ENCODE results near the gene GJA10. TPM values are rescaled to one million over a fixed set of nuclear protein-coding genes. Genes with fewer than 3 reads are reported as not detected.
A peak's percentile ranks its signal among the peaks of the same experiment; 100 is the strongest.

The GJA10 gene
- total RNA-seq, 1 donor from 2014 or later: not detected

DNA sequence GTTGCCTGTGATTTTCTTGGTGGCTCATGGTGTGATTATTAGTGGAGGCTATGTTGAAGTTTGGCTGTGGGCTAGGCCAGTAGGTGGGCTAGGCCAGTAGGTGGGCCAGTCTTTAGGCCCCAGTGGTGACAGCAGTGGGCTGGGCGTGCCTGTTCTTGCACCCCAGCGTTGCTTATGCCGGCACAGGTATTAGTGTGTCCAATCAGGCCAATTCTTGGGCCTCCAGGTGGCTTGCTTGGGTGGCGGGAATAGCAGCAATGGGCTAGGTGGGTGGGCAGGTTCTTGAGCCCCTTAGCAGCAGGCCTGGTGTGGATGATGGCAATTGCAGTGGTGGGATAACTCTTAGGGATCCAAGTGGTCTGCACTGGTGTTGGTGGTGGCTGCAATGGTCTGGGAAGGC is 22.9 kb downstream of the GJA10 start:
- DNase-seq (ENCODE audit: low spot score): no peak

GRCh38 chr6:89917801-89918366 is 23.6 kb downstream of the GJA10 start:
- no peak for DNase-seq (ENCODE audit: low spot score)

DNA sequence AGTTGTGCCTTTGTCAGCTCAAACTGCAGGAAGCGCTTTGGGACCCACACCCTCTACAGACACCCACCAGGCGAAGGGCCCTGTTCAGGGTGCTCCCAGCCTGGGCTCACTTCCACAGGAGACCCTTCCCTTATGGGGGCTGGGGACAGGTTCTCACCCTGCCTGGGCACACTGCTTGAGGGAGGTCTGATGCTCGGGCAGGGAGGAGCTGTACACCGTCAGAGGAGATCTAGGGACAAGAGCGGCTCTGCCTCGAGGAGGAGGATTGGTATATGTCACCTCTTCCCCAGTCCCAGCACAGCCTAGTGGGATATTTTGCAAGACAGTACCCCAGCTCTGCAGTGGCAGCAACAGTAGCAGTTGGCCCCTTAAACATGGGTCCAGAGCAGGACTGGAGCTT is 26.9 kb downstream of the GJA10 start:
- no peak for DNase-seq (ENCODE audit: low spot score)

DNA sequence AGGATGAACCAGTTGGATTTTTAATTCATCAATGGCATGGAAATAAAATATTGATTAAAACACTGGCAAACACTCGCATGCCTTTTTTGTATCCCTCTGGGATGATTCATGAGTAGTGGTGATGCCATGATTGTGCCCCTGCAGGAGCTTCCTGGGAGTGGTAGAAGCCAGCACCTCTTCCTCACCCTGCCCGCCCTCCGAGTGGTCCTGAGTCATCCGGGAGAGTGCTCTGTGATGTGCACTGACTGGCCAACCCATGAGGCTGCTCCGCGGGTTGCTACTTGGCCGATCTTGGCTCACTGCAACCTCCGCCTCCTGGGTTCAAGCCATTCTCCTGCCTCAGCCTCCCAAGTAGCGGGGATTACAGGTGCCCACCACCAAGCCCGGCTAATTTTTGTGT is 27.4 kb downstream of the GJA10 start:
- no peak for DNase-seq (ENCODE audit: low spot score)

GRCh38 chr6:89924231-89924630 is 30.0 kb downstream of the GJA10 start:
- DNase-seq (ENCODE audit: low spot score): no peak

DNA sequence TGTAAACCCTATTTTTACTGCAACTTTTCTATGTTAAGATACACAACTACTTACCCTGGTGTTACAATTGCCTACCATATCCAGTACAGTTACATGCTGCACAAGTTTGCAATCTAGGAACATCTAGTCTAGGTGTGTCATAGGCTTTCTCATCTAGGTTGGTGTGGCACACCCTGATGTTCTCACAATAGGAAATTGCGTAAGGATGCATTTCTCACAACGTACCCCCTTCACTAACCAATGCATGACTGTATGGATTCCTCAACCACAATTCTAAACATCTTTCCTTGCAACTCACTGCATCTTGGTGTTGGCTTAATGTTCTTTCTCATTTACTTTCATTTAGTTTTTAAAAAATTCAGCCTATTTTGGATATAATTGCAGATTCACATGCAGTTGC is 31.6 kb downstream of the GJA10 start:
- no peak for DNase-seq (ENCODE audit: low spot score)

DNA sequence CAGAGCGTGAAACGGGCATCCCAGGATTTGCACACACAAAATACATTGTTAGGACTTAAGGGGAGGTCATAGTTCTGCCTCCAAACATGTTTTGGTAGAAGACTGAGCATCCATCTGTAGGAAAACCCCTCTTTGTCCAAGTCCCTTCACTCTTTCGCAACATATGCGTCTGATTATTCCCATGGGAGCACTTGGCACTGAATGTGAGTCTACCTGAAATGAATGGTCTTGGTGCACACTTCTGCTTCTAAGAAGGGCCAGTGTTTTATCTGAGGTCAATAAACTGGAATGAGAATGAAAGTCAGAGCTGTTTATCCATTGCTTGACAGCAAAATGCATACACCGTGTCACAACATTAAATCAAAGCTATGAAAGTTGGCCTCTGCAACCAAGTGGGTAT is 33.0 kb downstream of the GJA10 start:
- no peak for DNase-seq (ENCODE audit: low spot score)

GRCh38 chr6:89927791-89928550 is 33.7 kb downstream of the GJA10 start:
- no peak for DNase-seq (ENCODE audit: low spot score)

DNA sequence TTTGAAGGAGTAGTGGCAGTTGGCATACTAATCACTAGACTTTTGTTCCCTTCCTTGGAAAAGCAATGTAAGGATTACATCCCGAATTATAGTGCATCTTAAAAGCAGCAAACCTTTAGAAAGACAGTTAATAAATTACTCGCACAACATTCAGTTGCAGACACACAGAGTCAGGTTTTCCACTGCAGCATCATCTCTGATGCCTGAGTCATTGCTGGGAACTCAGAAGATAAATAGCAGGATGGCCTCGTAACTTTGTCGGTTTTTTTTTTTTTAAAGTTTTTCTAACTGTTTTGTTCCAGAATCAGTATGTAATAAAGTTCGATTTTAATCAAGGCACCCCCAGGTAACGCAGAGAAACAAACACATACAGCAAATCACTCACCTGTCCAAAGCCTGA is 34.3 kb downstream of the GJA10 start:
- DNase-seq (ENCODE audit: low spot score): no peak

- no peak for DNase-seq (ENCODE audit: low spot score)
These were observed 36.5 kb downstream of the GJA10 start for GRCh38 chr6:89930789-89931188.

DNA sequence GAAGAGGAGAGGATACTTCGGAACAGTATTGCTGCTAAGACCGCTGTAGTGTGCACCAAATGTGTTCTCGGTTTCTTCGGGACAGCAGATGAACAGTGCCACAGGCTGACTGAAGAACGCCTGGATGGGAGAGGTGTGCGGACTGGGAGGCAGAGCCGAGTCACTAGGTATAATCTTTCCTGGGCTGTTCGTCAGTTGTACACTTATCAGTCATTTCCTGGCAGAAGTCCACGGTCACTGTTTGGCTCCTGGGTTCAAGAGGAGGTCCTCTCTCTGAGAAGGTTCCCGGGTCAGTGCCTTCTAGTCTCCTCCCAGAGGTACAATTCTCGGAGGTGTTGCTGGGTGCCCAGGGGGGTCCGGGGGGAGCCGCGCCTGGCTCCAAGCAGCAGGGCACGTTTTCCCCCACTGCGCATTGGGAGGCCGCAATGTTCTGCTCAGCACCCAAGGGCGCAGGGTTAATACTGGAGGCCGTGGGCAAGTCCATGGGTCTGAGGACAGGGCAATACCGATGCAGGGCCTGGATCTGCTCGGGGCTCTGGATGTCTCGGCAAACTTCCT is 38.1 kb downstream of the GJA10 start:
- DNase-seq (ENCODE audit: low spot score): no peak

- DNase-seq (ENCODE audit: low spot score): no peak
These were observed 40.6 kb downstream of the GJA10 start for GRCh38 chr6:89934685-89935366.

DNA sequence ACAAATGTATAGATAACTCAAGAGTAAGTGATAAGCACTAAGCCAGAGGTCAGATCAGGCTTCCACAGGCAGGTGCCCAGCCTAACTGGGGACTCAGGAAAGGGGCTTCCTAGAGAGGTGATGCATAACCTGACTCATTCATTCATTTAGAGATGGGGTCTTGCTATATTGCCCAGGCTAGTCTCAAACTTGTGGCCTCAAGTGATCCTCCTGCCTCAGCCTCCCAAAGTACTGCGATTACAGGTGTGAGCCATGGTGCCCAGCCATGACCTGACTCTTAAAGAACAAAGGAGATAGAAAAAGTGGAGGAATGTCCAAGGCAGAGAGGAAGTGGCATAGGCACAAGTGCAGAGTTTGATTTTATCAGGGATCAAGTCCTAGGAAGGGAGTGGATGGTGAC is 41.9 kb downstream of the GJA10 start:
- no peak for DNase-seq (ENCODE audit: low spot score)

DNA sequence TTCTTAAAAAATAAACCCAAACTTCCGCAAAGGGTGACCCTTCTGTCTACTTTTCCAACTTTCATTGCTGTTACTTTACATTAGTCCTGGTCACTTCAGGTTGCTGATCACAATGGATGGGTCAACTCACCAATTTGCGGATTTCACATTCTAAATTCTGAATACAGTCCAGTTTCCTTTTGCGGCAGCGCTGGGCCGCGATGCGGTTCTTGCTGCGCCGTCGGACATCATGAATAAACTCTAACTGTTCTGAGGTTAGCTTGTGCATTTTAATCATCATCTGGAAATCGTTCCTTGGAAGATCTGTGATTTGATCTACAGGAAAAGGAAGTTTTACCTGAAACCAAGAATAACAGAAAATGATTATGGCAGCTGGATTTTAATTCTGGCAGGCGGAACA is 43.7 kb downstream of the GJA10 start:
- DNase-seq (ENCODE audit: low spot score): no peak

- DNase-seq (ENCODE audit: low spot score): no peak
These were observed 44.9 kb downstream of the GJA10 start for GRCh38 chr6:89939144-89939543.

- peak; percentile 78 for DNase-seq (ENCODE audit: low spot score)
These were observed 46.2 kb downstream of the GJA10 start for GRCh38 chr6:89940225-89941027.

DNA sequence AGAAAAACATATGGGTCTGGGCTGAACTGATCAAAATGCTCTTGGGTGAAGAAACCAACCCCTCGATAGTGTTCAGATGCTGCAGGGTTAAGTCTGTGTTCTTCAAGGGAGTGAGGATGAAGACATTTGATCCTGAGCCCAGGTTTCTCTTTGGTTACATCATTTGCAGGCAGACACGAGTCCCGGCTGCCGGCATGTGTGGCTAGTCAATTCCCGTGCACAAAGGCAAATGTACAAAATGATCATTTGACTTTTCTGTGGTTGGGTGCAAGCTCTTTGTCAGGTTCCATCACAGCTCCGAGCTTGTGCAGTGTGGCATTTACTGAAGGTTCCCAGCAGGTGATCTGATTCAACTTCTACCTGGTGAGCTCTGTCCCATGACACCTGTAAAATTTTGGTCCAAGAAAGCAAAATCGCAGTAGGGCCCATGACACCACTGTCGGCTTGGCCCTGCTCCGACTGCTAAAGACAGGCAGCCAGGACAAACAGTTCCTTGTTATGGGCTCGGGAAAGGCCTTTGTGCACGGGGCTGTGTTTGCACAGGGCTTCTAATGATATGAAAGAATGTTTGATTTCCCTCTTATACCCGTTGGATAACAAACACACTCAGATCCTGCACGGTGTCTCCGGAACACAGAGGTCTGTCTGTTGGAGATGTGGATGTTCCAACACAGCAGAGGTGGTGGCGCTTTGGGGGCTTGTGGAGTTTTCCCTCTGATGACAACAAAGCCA is 46.9 kb downstream of the GJA10 start:
- DNase-seq (ENCODE audit: low spot score): no peak

- no peak for DNase-seq (ENCODE audit: low spot score)
These were observed 47.7 kb downstream of the GJA10 start for GRCh38 chr6:89941763-89942497.

- DNase-seq (ENCODE audit: low spot score): no peak
These were observed 48.3 kb downstream of the GJA10 start for GRCh38 chr6:89942601-89943000.

- DNase-seq (ENCODE audit: low spot score): no peak
These were observed 50.0 kb downstream of the GJA10 start for GRCh38 chr6:89944181-89944755.
